Epidermal melanocyte (primary cell): ENCODE results near the gene KRT71.

Source experiments
- DNase-seq: peaks from one replicate; pipeline ENCODE4 v3.0.0; 2011; ENCODE audit warnings: low spot score; ENCODE audit not compliant: insufficient read length

Gene KRT71

DNA sequence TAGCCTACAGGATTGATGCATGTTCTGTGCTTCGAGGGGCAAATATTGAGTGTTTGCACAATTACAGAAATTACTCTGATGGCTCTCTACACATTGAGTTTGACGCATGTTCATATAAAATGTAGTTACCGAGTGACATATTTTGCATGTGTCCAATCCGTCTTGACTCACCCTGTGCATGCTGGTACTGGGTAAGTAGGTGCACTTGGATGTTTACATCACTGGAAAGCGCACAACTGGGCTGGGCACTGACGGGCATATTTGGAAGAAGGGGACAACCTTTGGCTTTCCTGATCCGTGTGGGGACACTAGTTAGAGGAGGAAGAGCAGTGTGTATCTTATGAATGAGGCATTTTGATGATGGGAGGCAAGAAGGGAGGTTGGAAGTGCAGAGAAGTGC is 55.0 kb downstream of the KRT71 start:
- DNase-seq = no peak

DNA sequence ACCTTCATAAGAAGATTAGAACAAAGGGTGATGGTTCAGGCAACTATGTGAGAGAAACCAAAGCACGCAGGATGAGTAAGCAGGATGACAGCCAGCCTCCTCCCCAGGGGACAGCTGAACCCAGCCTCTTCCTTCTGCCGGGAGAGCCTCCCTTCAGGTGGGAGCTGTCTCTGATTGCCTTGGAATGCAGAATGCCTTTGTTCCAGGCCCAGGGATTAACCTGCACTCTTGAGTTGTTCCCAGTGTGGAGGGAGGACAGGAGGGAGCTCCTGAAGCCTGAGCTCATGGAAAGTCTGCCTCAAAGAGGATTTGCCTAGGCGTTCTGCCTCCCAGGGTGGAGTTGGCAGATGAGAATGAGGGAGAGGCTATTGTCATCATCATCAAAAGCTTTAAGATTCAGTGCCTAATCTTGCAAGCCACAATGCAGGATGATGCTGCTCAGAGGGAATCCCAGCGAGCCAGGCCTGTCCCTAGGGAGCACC is 56.3 kb downstream of the KRT71 start:
- DNase-seq = no peak

DNA sequence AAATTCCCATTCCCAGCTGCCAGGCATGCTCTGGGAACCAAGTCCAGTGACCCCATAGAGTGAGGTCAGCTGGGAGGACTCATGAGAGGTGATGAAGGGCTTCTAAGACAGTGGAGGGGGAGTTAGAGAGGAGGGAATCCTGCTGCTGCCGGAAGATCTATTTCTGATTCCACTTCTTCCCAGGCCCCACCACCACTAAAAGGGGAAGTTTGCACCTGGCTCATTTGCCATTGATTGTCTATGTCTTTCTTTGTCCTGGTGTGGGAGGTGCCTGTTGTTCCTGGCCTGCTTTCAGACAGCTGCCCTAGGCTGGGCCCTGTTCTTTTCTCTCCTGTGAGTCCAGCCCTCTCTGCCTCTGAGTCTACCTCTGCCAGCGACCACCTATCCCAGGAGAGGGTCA is 56.9 kb downstream of the KRT71 start:
- DNase-seq = no peak

DNA sequence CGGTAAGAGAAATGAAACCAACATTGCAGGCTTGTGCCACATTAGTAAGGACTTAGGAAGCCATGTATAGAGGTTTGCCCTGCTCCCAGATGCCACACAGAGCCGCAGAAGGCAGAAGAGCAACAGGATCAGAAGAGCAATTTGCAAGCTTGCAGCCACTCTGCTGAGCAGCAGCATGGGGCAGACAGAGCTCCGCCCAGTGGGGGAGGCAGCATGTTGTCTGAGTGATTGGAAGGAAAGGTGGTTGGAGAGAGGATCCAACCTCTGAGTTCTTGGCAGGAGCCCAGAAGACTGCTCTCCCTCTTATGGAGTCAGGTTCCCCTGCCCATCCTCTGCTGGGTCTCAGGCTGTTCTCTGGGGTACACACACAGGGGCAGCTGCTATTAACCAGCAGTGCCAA is 57.6 kb downstream of the KRT71 start:
- DNase-seq = no peak

DNA sequence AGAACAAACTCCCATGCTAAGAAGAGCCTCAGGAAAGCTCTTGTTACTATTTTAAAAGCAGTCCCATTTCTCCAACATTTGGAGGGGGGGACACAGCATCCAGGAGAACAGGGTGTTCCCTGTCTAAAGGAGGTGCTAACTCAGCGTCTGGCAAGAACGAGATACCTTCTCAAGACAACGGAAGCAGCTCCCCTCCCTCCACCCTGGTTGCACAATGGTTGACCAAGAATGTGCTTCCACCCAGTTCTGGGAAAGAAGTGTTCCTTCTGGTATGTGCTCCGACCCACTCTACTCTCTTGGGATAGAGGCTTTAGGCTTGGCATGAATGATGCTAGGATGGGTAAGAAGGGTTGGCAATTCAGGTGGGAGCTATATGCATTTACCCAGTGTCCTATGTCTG is 58.4 kb downstream of the KRT71 start:
- DNase-seq = no peak

DNA sequence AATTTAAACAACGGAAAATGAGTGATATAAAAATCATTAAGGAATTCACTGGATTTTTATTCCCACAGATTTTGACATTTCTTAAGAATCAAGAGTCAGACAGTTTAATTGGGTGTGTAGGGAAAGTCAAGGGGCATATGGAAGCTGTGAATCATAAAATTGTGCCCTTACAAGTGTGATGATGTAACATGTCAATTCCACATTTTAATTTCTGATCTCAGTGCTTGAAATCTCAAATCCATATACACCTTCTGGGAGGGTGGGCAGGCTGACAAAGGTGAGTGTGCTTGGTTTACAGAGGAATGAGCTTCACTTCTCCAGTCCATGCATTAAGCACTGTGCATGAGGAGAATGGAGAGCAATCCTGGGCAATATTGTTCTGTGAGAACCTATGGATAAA is 58.8 kb downstream of the KRT71 start:
- DNase-seq = no peak
